CD4-positive, alpha-beta T cell treated with Interleukin-6 for 4 hours (primary cell): Measurements from ENCODE around the gene C1QTNF5.

Experiments
- DNase-seq: peaks from one replicate; pipeline ENCODE4 v3.0.0-alpha.2; 2020; ENCODE audit warnings: mixed read lengths

C1QTNF5 gene

GRCh38 chr11:119372260-119373058, 31.8 kb upstream of the C1QTNF5 start:
- DNase-seq = no peak

- DNase-seq = no peak
These were observed 31.1 kb upstream of the C1QTNF5 start for GRCh38 chr11:119371778-119372182.

GRCh38 chr11:119371067-119371601, 30.5 kb upstream of the C1QTNF5 start:
- DNase-seq = no peak

GRCh38 chr11:119370486-119371046, 29.9 kb upstream of the C1QTNF5 start:
- no peak for DNase-seq

- DNase-seq = no peak
These were observed 28.6 kb upstream of the C1QTNF5 start for GRCh38 chr11:119369132-119369925.

- no peak for DNase-seq
These were observed 27.7 kb upstream of the C1QTNF5 start for GRCh38 chr11:119368121-119369034.

GRCh38 chr11:119367661-119368120, 27.0 kb upstream of the C1QTNF5 start:
- no peak for DNase-seq

- DNase-seq = no peak
These were observed 26.3 kb upstream of the C1QTNF5 start for GRCh38 chr11:119366690-119367620.

- no peak for DNase-seq
These were observed 24.4 kb upstream of the C1QTNF5 start for GRCh38 chr11:119365071-119365591.

GRCh38 chr11:119363851-119364590, 23.3 kb upstream of the C1QTNF5 start:
- peak; percentile 59 for DNase-seq

GRCh38 chr11:119363081-119363850, 22.6 kb upstream of the C1QTNF5 start:
- DNase-seq = no peak

- no peak for DNase-seq
These were observed 22.0 kb upstream of the C1QTNF5 start for GRCh38 chr11:119362741-119363080.

- DNase-seq = no peak
These were observed 21.4 kb upstream of the C1QTNF5 start for GRCh38 chr11:119361941-119362725.

- no peak for DNase-seq
These were observed 20.5 kb upstream of the C1QTNF5 start for GRCh38 chr11:119361056-119361787.

GRCh38 chr11:119359365-119360214, 18.9 kb upstream of the C1QTNF5 start:
- DNase-seq = no peak

- no peak for DNase-seq
These were observed 16.4 kb upstream of the C1QTNF5 start for GRCh38 chr11:119357074-119357473.
